ENCODE data around the gene ELP2.

ELP2 gene

GRCh38 chr18:36212301-36213171, 82.8 kb downstream of the ELP2 start:
- TF ChIP-seq CTCF (IDR thresholded peaks at IDR 0.05) = no peak
- no peak for TF ChIP-seq ZFX (IDR thresholded peaks at IDR 0.05; ENCODE audit: borderline replicate concordance)
- H3K27ac ChIP-seq = no peak overlapping the region

- TF ChIP-seq ZFX (IDR thresholded peaks at IDR 0.05; ENCODE audit: borderline replicate concordance) (no peak), CTCF (IDR thresholded peaks at IDR 0.05) (no peak)
- H3K27ac ChIP-seq = no peak overlapping the region
Observed at GRCh38 chr18:36214811-36215210, 85.1 kb downstream of the ELP2 start.

GRCh38 chr18:36215577-36215976, 85.9 kb downstream of the ELP2 start:
- H3K27ac ChIP-seq = no peak overlapping the region
- no peak for TF ChIP-seq CTCF (IDR thresholded peaks at IDR 0.05)

GRCh38 chr18:36217348-36217747, 87.6 kb downstream of the ELP2 start:
- TF ChIP-seq CTCF (IDR thresholded peaks at IDR 0.05) = no peak
- no peak for TF ChIP-seq ZFX (IDR thresholded peaks at IDR 0.05; ENCODE audit: borderline replicate concordance)
- H3K27ac ChIP-seq = no peak overlapping the region

- no peak overlapping the region for H3K27ac ChIP-seq
- TF ChIP-seq ZFX (IDR thresholded peaks at IDR 0.05; ENCODE audit: borderline replicate concordance) = no peak
- no peak for TF ChIP-seq CTCF (IDR thresholded peaks at IDR 0.05)
Observed at GRCh38 chr18:36229188-36229587, 99.5 kb downstream of the ELP2 start.

All from 22Rv1 (cell line).